HEK293 (cell line): ENCODE results near the gene ZNF189.
A peak's percentile ranks its signal among the peaks of the same experiment; 100 is the strongest.

Source experiments
- CTCF ChIA-PET: fragments of 350-600 bp; formaldehyde crosslinking; extraction: SDS; loops from one replicate; lab custom pipeline; 2021; ENCODE audit warnings: antibody characterized with exemption; lab: Yijun Ruan, JAX
- POLR2A ChIA-PET: fragments of 300-600 bp; formaldehyde crosslinking; extraction: SDS; loops from one replicate; lab custom pipeline; 2020; ENCODE audit warnings: antibody characterized with exemption, inconsistent platforms; lab: Yijun Ruan, JAX
- H3K27ac ChIP-seq: fragments of 200-500 bp; sonication (Bioruptor generic); 2 replicates; pipeline ENCODE4 v1.5.1; 2014; ENCODE audit warnings: low read depth, low read length, control low read depth, inconsistent platforms; ENCODE audit errors: extremely low read depth
- H3K36me3 ChIP-seq, 2 experiments: fragments of 200-500 bp in 1 of 2; sonication (Bioruptor generic) in 1 of 2; 1 replicate in 1 of 2; 2 replicates in 1 of 2; pipeline ENCODE4 v1.5.1; 2014 to 2017; ENCODE audit warnings: inconsistent platforms in 2 of 2, low read length in 2 of 2; ENCODE audit not compliant: control insufficient read depth in 2 of 2, insufficient read depth in 1 of 2
- H3K4me1 ChIP-seq: fragments of 200-500 bp; sonication (Bioruptor generic); 2 replicates; pipeline ENCODE4 v1.5.1; 2014; ENCODE audit warnings: mild to moderate bottlenecking, low read length, inconsistent platforms; ENCODE audit not compliant: control insufficient read depth, insufficient read depth
- H3K4me3 ChIP-seq: 2 replicates; pipeline ENCODE4 v1.5.1; 2011; ENCODE audit warnings: low read depth, mild to moderate bottlenecking, control low read depth, low read length, moderate library complexity
- H3K9me3 ChIP-seq: fragments of 200-500 bp; sonication (Bioruptor generic); 2 replicates; pipeline ENCODE4 v1.5.1; 2014; ENCODE audit warnings: low read depth, low read length, inconsistent platforms; ENCODE audit not compliant: control insufficient read depth, insufficient read depth
- EGR2 ChIP-seq: fragments of 450-650 bp; formaldehyde crosslinking; IDR thresholded peaks from 2 replicates; pipeline ENCODE4 v1.5.1; 2016; ENCODE audit warnings: low read depth, missing biosample characterization, missing genetic modification characterization
- GLI4 ChIP-seq: fragments of 450-650 bp; formaldehyde crosslinking; IDR thresholded peaks from 2 replicates; pipeline ENCODE4 v1.5.1; 2016; ENCODE audit warnings: missing biosample characterization, missing genetic modification characterization
- HOXA7 ChIP-seq: sonication (generic); formaldehyde crosslinking; IDR thresholded peaks from 2 replicates; pipeline ENCODE4 v1.8.1; 2022; ENCODE audit warnings: missing genetic modification reagents, borderline replicate concordance
- SP7 ChIP-seq: fragments of 450-650 bp; formaldehyde crosslinking; IDR thresholded peaks from 2 replicates; pipeline ENCODE4 v1.5.1; 2016; ENCODE audit warnings: missing biosample characterization, missing genetic modification characterization
- TRIM28 ChIP-seq: IDR thresholded peaks from 2 replicates; pipeline ENCODE4 v1.6.1; 2011; ENCODE audit warnings: low read length, control low read depth, borderline replicate concordance
- ZBTB17 ChIP-seq: fragments of 450-650 bp; formaldehyde crosslinking; IDR thresholded peaks from 2 replicates; pipeline ENCODE4 v1.5.1; 2016; ENCODE audit warnings: missing biosample characterization, missing genetic modification characterization
- ZBTB7A ChIP-seq: fragments of 450-650 bp; formaldehyde crosslinking; IDR thresholded peaks from 2 replicates; pipeline ENCODE4 v1.5.1; 2016; ENCODE audit warnings: low read depth, missing biosample characterization, missing genetic modification characterization
- ZEB2 ChIP-seq: fragments of 450-650 bp; formaldehyde crosslinking; IDR thresholded peaks from 2 replicates; pipeline ENCODE4 v1.5.1; 2016; ENCODE audit warnings: missing biosample characterization, missing genetic modification characterization
- ZFHX2 ChIP-seq: fragments of 450-650 bp; formaldehyde crosslinking; conservative IDR thresholded peaks from 2 replicates; pipeline ENCODE4 v1.5.1; 2016; ENCODE audit warnings: missing biosample characterization, missing genetic modification characterization
- ZNF112 ChIP-seq: fragments of 450-650 bp; formaldehyde crosslinking; IDR thresholded peaks from 2 replicates; pipeline ENCODE4 v1.5.0; 2017; ENCODE audit warnings: missing biosample characterization, missing genetic modification characterization
- ZNF132 ChIP-seq: fragments of 450-650 bp; formaldehyde crosslinking; IDR thresholded peaks from 2 replicates; pipeline ENCODE4 v1.5.1; 2017; ENCODE audit warnings: missing biosample characterization, missing genetic modification characterization, borderline replicate concordance
- ZNF19 ChIP-seq: fragments of 450-650 bp; formaldehyde crosslinking; IDR thresholded peaks from 2 replicates; pipeline ENCODE4; 2016; ENCODE audit warnings: missing biosample characterization, missing genetic modification characterization, low read depth
- ZNF2 ChIP-seq: fragments of 450-650 bp; formaldehyde crosslinking; IDR thresholded peaks from 2 replicates; pipeline ENCODE4 v1.5.1; 2016; ENCODE audit warnings: missing biosample characterization, missing genetic modification characterization
- ZNF202 ChIP-seq: fragments of 450-650 bp; formaldehyde crosslinking; IDR thresholded peaks from 2 replicates; pipeline ENCODE4 v1.5.1; 2016; ENCODE audit warnings: missing biosample characterization, missing genetic modification characterization, borderline replicate concordance
- ZNF223 ChIP-seq: fragments of 450-650 bp; formaldehyde crosslinking; IDR thresholded peaks from 2 replicates; pipeline ENCODE4 v1.5.1; 2016; ENCODE audit warnings: missing biosample characterization, missing genetic modification characterization
- ZNF311 ChIP-seq: fragments of 450-650 bp; formaldehyde crosslinking; IDR thresholded peaks from 2 replicates; pipeline ENCODE4 v1.5.1; 2017; ENCODE audit warnings: missing biosample characterization, missing genetic modification characterization, borderline replicate concordance
- ZNF324 ChIP-seq: fragments of 450-650 bp; formaldehyde crosslinking; IDR thresholded peaks from 2 replicates; pipeline ENCODE4 v1.5.1; 2016; ENCODE audit warnings: missing biosample characterization, missing genetic modification characterization
- ZNF350 ChIP-seq: fragments of 450-650 bp; formaldehyde crosslinking; IDR thresholded peaks from 2 replicates; pipeline ENCODE4 v1.5.0; 2017; ENCODE audit warnings: missing biosample characterization, mild to moderate bottlenecking, missing genetic modification characterization
- ZNF416 ChIP-seq: fragments of 450-650 bp; formaldehyde crosslinking; IDR thresholded peaks from 2 replicates; pipeline ENCODE4 v1.5.1; 2016; ENCODE audit warnings: missing biosample characterization, missing genetic modification characterization
- ZNF48 ChIP-seq: fragments of 450-650 bp; formaldehyde crosslinking; IDR thresholded peaks from 2 replicates; pipeline ENCODE4 v1.5.1; 2016; ENCODE audit warnings: missing biosample characterization, missing genetic modification characterization
- ZNF621 ChIP-seq: fragments of 450-650 bp; formaldehyde crosslinking; IDR thresholded peaks from 2 replicates; pipeline ENCODE4 v1.5.1; 2017; ENCODE audit warnings: missing biosample characterization, missing genetic modification characterization
- ZNF658 ChIP-seq: fragments of 450-650 bp; formaldehyde crosslinking; IDR thresholded peaks from 2 replicates; pipeline ENCODE4; 2016; ENCODE audit warnings: missing biosample characterization, missing genetic modification characterization
- ZNF704 ChIP-seq: fragments of 450-650 bp; formaldehyde crosslinking; IDR thresholded peaks from 2 replicates; pipeline ENCODE4 v1.5.1; 2016; ENCODE audit warnings: missing biosample characterization, missing genetic modification characterization
- ZNF792 ChIP-seq: fragments of 450-650 bp; formaldehyde crosslinking; IDR thresholded peaks from 2 replicates; pipeline ENCODE4 v1.5.1; 2016; ENCODE audit warnings: missing biosample characterization, missing genetic modification characterization
- TF ChIP-seq, protein P1 (sequence below): fragments of 450-650 bp; formaldehyde crosslinking; IDR thresholded peaks from 2 replicates; pipeline ENCODE4 v1.5.1; 2016; ENCODE audit warnings: missing biosample characterization, missing genetic modification characterization
- TF ChIP-seq, protein P2 (sequence below): fragments of 450-650 bp; formaldehyde crosslinking; IDR thresholded peaks from 2 replicates; pipeline ENCODE4 v1.5.1; 2016; ENCODE audit warnings: missing biosample characterization, missing genetic modification characterization, borderline replicate concordance

The ZNF189 gene

DNA sequence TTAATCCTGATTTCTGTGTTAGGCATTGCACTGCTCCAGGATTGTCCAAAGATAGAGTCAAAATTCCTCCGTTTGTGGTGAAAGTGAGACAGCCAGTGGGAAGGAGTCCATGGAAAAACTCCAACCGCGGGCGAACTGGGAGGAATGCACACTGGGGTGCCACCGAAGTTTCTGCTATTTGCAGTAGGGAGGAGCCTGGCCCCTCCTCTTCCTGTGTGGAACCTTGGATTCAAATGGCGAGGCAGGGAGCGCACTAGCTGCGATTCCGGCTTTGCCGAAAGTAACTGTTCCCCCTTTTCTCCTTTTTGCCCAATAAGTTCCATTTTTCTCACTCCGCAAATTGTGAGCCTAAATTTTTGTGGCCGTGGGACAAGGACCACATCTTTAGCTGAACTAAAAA, 23.1 kb upstream of the ZNF189 start:
- Histone ChIP-seq H3K27ac (no peak overlapping the region), H3K4me3 (no peak overlapping the region), H3K36me3 (no peaks in the 10 kb centered on the region), H3K9me3 (no peaks in the 10 kb centered on the region), H3K4me1 (no peaks in the 10 kb centered on the region)
- CTCF ChIA-PET = no interaction called here
- POLR2A ChIA-PET = no interaction called here
- TF ChIP-seq ZNF202 (tag by site-specific recombination) (no peak), ZNF48 (tag by site-specific recombination) (no peak)

- no peaks in the 10 kb centered on the region for H3K36me3 ChIP-seq
- CTCF ChIA-PET = interaction anchor here (3.8 kb wide), 1 partner anchor 12 kb away, joined by 23 read pairs; no protein-coding TSS in a partner anchor
- H3K9me3 ChIP-seq = no peaks in the 10 kb centered on the region
- POLR2A ChIA-PET = no interaction called here
- no peak overlapping the region for H3K4me3 ChIP-seq
- H3K4me1 ChIP-seq = no peaks in the 10 kb centered on the region
- H3K27ac ChIP-seq = no peak overlapping the region
- TF ChIP-seq EGR2 (tag by site-specific recombination) = peak; percentile 63
- peak; percentile 63 for TF ChIP-seq ZFHX2 (tag by site-specific recombination)
- no peak for TF ChIP-seq SP7
Observed at GRCh38 chr9:101376111-101376848, 22.4 kb upstream of the ZNF189 start.

DNA sequence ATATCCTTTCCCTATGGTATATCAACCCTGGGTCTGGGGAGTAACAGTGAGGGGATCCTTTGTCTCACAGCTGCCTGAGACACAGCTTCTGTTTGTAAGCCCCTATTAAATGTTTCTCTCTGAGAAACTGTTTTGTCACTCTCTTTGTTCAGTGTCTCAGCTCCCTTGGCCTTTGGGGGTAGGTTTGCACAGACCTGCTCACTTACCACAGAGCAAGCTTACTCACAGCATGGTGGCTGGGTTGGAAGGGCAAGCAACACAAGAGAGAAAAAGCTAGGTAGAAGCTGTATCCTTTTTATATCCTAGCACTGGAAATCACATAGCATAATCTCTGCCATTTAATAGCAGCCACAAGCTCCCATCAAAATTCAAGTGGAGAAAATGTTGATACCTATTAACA, 18.4 kb upstream of the ZNF189 start:
- Histone ChIP-seq H3K9me3 (no peaks in the 10 kb centered on the region), H3K27ac (no peak overlapping the region), H3K4me1 (no peaks in the 10 kb centered on the region), H3K4me3 (no peak overlapping the region), H3K36me3 (no peaks in the 10 kb centered on the region)
- no peak for TF ChIP-seq ZNF324 (tag by site-specific recombination)
- TF ChIP-seq, protein P1, sequence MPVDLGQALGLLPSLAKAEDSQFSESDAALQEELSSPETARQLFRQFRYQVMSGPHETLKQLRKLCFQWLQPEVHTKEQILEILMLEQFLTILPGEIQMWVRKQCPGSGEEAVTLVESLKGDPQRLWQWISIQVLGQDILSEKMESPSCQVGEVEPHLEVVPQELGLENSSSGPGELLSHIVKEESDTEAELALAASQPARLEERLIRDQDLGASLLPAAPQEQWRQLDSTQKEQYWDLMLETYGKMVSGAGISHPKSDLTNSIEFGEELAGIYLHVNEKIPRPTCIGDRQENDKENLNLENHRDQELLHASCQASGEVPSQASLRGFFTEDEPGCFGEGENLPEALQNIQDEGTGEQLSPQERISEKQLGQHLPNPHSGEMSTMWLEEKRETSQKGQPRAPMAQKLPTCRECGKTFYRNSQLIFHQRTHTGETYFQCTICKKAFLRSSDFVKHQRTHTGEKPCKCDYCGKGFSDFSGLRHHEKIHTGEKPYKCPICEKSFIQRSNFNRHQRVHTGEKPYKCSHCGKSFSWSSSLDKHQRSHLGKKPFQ (tag by site-specific recombination) = no peak
- no peak for TF ChIP-seq ZNF704 (tag by site-specific recombination)
- no peak for TF ChIP-seq ZNF132 (tag by site-specific recombination)
- TF ChIP-seq GLI4 = no peak
- no peak for TF ChIP-seq ZNF621 (tag by site-specific recombination)
- TF ChIP-seq, protein P2, sequence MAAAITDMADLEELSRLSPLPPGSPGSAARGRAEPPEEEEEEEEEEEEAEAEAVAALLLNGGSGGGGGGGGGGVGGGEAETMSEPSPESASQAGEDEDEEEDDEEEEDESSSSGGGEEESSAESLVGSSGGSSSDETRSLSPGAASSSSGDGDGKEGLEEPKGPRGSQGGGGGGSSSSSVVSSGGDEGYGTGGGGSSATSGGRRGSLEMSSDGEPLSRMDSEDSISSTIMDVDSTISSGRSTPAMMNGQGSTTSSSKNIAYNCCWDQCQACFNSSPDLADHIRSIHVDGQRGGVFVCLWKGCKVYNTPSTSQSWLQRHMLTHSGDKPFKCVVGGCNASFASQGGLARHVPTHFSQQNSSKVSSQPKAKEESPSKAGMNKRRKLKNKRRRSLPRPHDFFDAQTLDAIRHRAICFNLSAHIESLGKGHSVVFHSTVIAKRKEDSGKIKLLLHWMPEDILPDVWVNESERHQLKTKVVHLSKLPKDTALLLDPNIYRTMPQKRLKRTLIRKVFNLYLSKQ (tag by site-specific recombination) = no peak
- no peak for TF ChIP-seq ZNF658
- POLR2A ChIA-PET = no interaction called here
- CTCF ChIA-PET = interaction anchor here (0.7 to 1.5 kb wide), 2 partner anchors 8 to 69 kb away, joined by 3 to 7 read pairs; no protein-coding TSS in a partner anchor

- no peak overlapping the region for H3K27ac ChIP-seq
- ChIA-PET POLR2A (no interaction called here), CTCF (interaction anchor here (1.5 kb wide), 1 partner anchor 8 kb away, joined by 7 read pairs; no protein-coding TSS in a partner anchor)
- TF ChIP-seq ZNF416 (tag by site-specific recombination) (no peak), ZNF792 (tag by site-specific recombination) (no peak), ZNF2 (tag by site-specific recombination) (no peak), ZNF311 (no peak), ZBTB17 (tag by site-specific recombination) (no peak), ZNF350 (tag by site-specific recombination) (no peak), ZNF223 (tag by site-specific recombination) (no peak), HOXA7 (CRISPR knock-in tag) (no peak), ZEB2 (tag by site-specific recombination) (no peak), TRIM28 (no peak), ZNF19 (no peak), ZBTB7A (tag by site-specific recombination) (no peak), ZNF112 (no peak)
Observed at GRCh38 chr9:101381118-101381517, 17.5 kb upstream of the ZNF189 start.

More at GRCh38 chr9:101381118-101381517, 17.5 kb upstream of the ZNF189 start:
- Histone ChIP-seq H3K36me3 (no peaks in the 10 kb centered on the region), H3K4me1 (no peaks in the 10 kb centered on the region), H3K4me3 (no peak overlapping the region), H3K9me3 (no peaks in the 10 kb centered on the region)
